ENCODE measurements around the gene ASF1B.
A peak's percentile ranks its signal among the peaks of the same experiment; 100 is the strongest.
"Not testable (repeated sequence)": the region's sequence is repeated elsewhere in the genome, so short reads cannot be mapped to it uniquely, and the experiment has no call there.

Gene ASF1B

GRCh38 chr19:14150041-14150769 lies 13.8 kb upstream of the ASF1B start:
- peak overlapping the region; percentile 99 for H3K27ac Mint-ChIP-seq
- peak overlapping the region; percentile 91 to 93 for H3K4me3 Mint-ChIP-seq
- peaks cover 49% of the 10 kb centered on the region for H3K4me1 Mint-ChIP-seq
- ATAC-seq: peak; percentile 33
- DNase-seq: no peak
- H3K9me3 Mint-ChIP-seq: no peaks in the 10 kb centered on the region
- no peaks in the 10 kb centered on the region for H3K27me3 Mint-ChIP-seq

DNA sequence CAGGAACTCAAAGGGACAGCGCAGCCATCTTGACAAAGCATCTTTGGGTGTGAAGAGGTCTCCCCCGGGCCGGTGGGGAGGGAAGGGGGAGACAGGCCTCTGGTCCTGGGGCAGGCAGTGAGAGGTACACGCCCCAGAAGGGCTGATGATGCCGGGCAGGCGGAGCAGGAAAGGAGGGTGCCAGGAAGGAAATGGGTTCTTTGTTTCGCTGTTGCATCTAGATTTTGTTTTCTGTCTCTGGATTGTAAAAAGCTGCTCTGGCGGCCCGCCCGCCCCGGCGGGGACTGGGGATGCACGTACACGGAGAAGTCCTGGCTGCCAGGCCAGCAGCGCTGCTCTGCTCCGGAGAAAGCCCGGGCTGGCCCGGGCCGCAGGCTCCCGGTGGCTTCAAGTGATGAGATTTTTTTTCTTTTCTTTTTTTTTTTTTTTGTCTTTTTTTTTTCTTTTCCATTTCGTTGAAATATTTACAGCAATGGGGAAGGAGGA lies 13.2 kb upstream of the ASF1B start:
- H3K4me1 Mint-ChIP-seq: peaks cover 50% of the 10 kb centered on the region

GRCh38 chr19:14148751-14149410 lies 12.5 kb upstream of the ASF1B start:
- Mint-ChIP-seq H3K4me1 (peaks cover 50% of the 10 kb centered on the region), H3K9me3 (no peaks in the 10 kb centered on the region)
- ATAC-seq: no peak

More for the DNA sequence above, 13.2 kb upstream of the ASF1B start:
- Mint-ChIP-seq H3K27me3 (no peaks in the 10 kb centered on the region), H3K4me3 (peak overlapping the region; percentile 91 to 93), H3K9me3 (no peaks in the 10 kb centered on the region), H3K27ac (peak overlapping the region; percentile 99)
- ATAC-seq: peak; percentile 80
- DNase-seq: peak; percentile 43 to 49

DNA sequence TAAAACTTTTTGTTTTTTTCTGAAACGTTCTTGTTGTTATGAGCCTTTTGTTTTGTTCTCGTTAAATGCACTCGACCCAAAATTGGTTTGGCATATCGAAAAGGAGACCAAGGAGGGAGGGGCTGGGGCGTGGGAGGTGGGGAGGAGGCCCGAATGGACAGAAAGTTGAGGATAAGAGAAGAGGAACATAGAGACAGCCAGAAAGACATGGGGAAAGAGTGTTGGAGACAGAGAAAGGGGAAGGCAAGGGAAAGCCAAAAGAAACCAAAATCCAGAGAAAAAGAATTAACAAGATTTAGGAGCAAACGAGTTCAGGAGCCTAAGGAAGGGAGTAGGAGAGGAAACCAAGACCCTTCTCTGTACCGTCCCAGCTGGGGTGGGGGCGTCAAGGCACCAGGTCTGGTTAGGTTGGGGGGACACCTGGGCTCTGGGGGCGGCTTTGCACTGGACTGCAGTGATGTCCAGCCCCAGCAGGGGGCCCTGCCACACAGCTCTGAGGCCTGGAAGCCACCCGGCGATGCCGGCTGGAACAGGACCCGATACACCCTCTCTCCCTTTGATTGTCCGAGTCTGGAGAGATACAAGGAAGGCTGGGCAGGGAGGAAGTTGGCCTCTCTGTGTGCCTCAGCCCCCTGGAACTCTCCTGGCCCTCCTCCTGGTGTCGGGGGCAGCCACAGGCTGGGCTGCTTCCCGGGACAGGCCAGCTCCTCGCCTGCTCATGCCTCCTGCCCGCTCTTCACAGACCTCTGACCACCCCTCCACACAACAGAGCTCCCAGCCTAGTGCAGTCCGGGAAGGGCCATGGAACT lies 11.6 kb upstream of the ASF1B start:
- Mint-ChIP-seq H3K27me3 (no peaks in the 10 kb centered on the region), H3K4me1 (peaks cover 50% of the 10 kb centered on the region), H3K27ac (peak overlapping the region; percentile 88 to 99), H3K4me3 (peak overlapping the region; percentile 91 to 93), H3K9me3 (no peaks in the 10 kb centered on the region)
- ATAC-seq (peak; percentile 76), DNase-seq (peak; percentile 57 to 67)

More at GRCh38 chr19:14148751-14149410, 12.5 kb upstream of the ASF1B start:
- peak overlapping the region; percentile 91 to 93 for H3K4me3 Mint-ChIP-seq
- no peak for DNase-seq
- H3K27me3 Mint-ChIP-seq: no peaks in the 10 kb centered on the region
- H3K27ac Mint-ChIP-seq: peak overlapping the region; percentile 99

GRCh38 chr19:14146789-14147216 lies 10.4 kb upstream of the ASF1B start:
- no peaks in the 10 kb centered on the region for H3K9me3 Mint-ChIP-seq
- no peaks in the 10 kb centered on the region for H3K27me3 Mint-ChIP-seq
- peaks cover 62% of the 10 kb centered on the region for H3K4me1 Mint-ChIP-seq
- no peak for DNase-seq
- ATAC-seq: no peak
- H3K4me3 Mint-ChIP-seq: no peak overlapping the region
- H3K27ac Mint-ChIP-seq: no peak overlapping the region

GRCh38 chr19:14146169-14146568 lies 9.8 kb upstream of the ASF1B start:
- peaks cover 64% of the 10 kb centered on the region for H3K4me1 Mint-ChIP-seq
- not testable (repeated sequence) for H3K9me3 Mint-ChIP-seq, H3K27me3 Mint-ChIP-seq, DNase-seq, ATAC-seq, H3K4me3 Mint-ChIP-seq, H3K27ac Mint-ChIP-seq

GRCh38 chr19:14145381-14145780 lies 9.0 kb upstream of the ASF1B start:
- no peaks in the 10 kb centered on the region for H3K9me3 Mint-ChIP-seq
- peaks cover 64% of the 10 kb centered on the region for H3K4me1 Mint-ChIP-seq
- H3K27ac Mint-ChIP-seq: no peak overlapping the region
- no peaks in the 10 kb centered on the region for H3K27me3 Mint-ChIP-seq
- no peak for ATAC-seq
- DNase-seq: no peak
- H3K4me3 Mint-ChIP-seq: no peak overlapping the region

- no peak for DNase-seq
- no peak for ATAC-seq
- no peaks in the 10 kb centered on the region for H3K9me3 Mint-ChIP-seq
- H3K27me3 Mint-ChIP-seq: no peaks in the 10 kb centered on the region
- H3K4me3 Mint-ChIP-seq: no peak overlapping the region
- H3K27ac Mint-ChIP-seq: peak overlapping the region in 1 of 2 donors; percentile 61
- peaks cover 51% of the 10 kb centered on the region for H3K4me1 Mint-ChIP-seq
Observed at GRCh38 chr19:14142262-14143190, 6.1 kb upstream of the ASF1B start.

- ATAC-seq (no peak), DNase-seq (no peak)
- H3K27me3 Mint-ChIP-seq: no peaks in the 10 kb centered on the region
- H3K4me3 Mint-ChIP-seq: no peak overlapping the region
- no peak overlapping the region for H3K27ac Mint-ChIP-seq
- H3K4me1 Mint-ChIP-seq: peaks cover 42% of the 10 kb centered on the region
- no peaks in the 10 kb centered on the region for H3K9me3 Mint-ChIP-seq
Observed at GRCh38 chr19:14141041-14141440, 4.7 kb upstream of the ASF1B start.

DNA sequence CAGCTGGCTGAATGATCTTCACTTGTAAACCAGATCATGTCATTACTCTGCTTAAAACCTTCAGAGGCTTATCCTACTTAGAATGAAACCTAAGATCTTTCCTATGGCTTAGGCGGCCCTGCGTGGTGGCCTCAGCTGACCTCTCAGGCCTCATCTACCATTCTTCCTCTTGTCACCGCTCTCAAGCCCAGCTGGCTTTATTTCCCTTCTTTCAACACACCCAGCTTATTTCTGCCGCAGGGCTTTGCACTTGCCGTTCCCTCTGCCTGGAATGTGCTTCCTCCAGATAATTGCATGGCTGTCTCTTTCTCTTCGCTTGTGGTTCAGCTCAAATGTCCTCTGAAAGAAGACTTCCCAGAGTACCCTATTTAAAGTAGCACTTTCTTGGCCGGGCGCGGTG lies 3.6 kb upstream of the ASF1B start:
- ATAC-seq (no peak), DNase-seq (no peak)
- H3K27me3 Mint-ChIP-seq: no peaks in the 10 kb centered on the region
- peaks cover 42% of the 10 kb centered on the region for H3K4me1 Mint-ChIP-seq
- no peak overlapping the region for H3K4me3 Mint-ChIP-seq
- no peak overlapping the region for H3K27ac Mint-ChIP-seq
- no peaks in the 10 kb centered on the region for H3K9me3 Mint-ChIP-seq

GRCh38 chr19:14138576-14139265 lies 2.3 kb upstream of the ASF1B start:
- ATAC-seq (no peak), DNase-seq (no peak)
- H3K4me1 Mint-ChIP-seq: peaks cover 54% of the 10 kb centered on the region
- H3K27me3 Mint-ChIP-seq: no peaks in the 10 kb centered on the region
- peak overlapping the region; percentile 46 to 56 for H3K4me3 Mint-ChIP-seq
- H3K27ac Mint-ChIP-seq: no peak overlapping the region
- no peaks in the 10 kb centered on the region for H3K9me3 Mint-ChIP-seq

GRCh38 chr19:14135985-14136508 lies 342 bp downstream of the ASF1B start:
- peak; percentile 7 for ATAC-seq
- Mint-ChIP-seq H3K4me1 (peaks cover 39% of the 10 kb centered on the region), H3K9me3 (no peaks in the 10 kb centered on the region), H3K27ac (peak overlapping the region; percentile 96), H3K4me3 (peak overlapping the region; percentile 73 to 95), H3K27me3 (no peaks in the 10 kb centered on the region)
- no peak for DNase-seq

DNA sequence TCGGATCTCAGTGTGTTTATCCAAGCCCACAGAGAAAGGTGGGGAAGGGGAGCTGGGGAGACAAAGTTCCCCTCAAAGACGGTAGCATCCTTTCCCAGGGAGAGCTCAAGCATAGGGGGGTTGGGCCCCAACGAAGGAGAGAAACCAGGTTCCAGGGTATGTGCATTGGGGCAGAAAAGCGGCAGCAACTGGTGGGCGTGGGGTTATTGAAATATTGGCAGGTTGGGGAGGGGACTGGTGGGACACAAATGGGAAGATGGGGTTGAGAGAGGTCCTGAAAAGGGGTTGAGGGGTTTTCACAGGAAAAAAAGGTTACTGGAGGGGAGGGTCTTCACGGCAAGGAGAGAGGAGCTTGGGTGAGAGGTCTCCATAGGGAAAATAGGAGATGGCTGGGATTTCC lies 1.0 kb downstream of the ASF1B start:
- Mint-ChIP-seq H3K9me3 (no peaks in the 10 kb centered on the region), H3K4me1 (peaks cover 36% of the 10 kb centered on the region), H3K27me3 (no peaks in the 10 kb centered on the region), H3K4me3 (peak overlapping the region; percentile 73 to 95), H3K27ac (peak overlapping the region; percentile 96)
- ATAC-seq (no peak), DNase-seq (no peak)

DNA sequence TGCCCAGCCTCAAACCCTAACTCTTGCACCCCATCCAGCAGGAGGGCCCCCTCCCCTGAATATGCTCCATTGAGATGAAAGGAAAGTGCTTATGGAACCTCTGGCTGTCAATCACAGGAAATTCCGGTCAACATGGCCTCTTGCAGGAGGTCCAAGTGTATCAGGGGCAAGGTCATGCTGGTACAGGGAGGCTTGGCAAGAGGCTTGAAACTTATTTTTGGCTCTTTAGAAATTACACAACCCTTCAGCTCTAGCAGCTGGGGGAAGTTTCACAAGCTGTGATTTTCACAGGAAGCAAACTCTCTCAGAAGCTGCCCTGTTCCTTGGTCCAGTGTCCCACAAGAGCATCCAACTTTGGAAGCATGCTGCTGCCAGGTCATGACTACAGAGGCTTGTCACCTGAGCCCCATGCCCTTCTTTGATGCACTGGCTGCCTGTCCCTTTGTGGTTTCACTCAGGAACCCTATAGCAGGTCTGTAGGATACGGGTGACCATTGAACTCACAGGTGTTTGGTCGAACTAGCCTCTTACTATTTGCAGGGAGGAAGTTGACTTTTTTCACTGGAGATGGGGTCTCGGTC lies 8.4 kb downstream of the ASF1B start:
- Mint-ChIP-seq H3K27me3 (no peaks in the 10 kb centered on the region), H3K9me3 (no peaks in the 10 kb centered on the region), H3K27ac (no peak overlapping the region), H3K4me3 (no peak overlapping the region), H3K4me1 (peaks cover 6% of the 10 kb centered on the region)
- ATAC-seq (no peak), DNase-seq (no peak)
